H4 (cell line): ENCODE results near the gene APLNR. TPM values are rescaled to one million over a fixed set of nuclear protein-coding genes. Genes with fewer than 3 reads are reported as not detected.

Source experiments
- total RNA-seq: library from RNA; depleted of rRNA; stranded (reverse); fragments of >200 nt; shearing (Covaris generic); gene quantifications from 2 replicates; pipeline ENCODE4 v1.2.3, GENCODE V29; 2014; rRNA removed

APLNR gene
- total RNA-seq, 1 experiment from 2014 or later = 0.10 TPM

Other genes starting within 250 kb of the APLNR start
- gene OR5AK2, start 248.3 kb downstream of the APLNR start, total RNA-seq = not detected in 2 replicates
- not detected in 2 replicates for gene LRRC55, start 55.3 kb downstream of the APLNR start, total RNA-seq
- 12.6 and 18.2 TPM in 2 replicates for gene TNKS1BP1, start 87.7 kb upstream of the APLNR start, total RNA-seq
- 123 and 145 TPM in 2 replicates for gene SSRP1, start 98.6 kb upstream of the APLNR start, total RNA-seq
- not detected in 2 replicates for gene P2RX3, start 101.1 kb upstream of the APLNR start, total RNA-seq
- not detected in 2 replicates for gene PRG3, start 143.9 kb upstream of the APLNR start, total RNA-seq
- not detected in 2 replicates for gene PRG2, start 153.4 kb upstream of the APLNR start, total RNA-seq
- gene SLC43A3, start 189.9 kb upstream of the APLNR start, total RNA-seq = 20.4 and 21.3 TPM in 2 replicates
- 0.64 and 0.89 TPM in 2 replicates for gene RTN4RL2, start 223.3 kb upstream of the APLNR start, total RNA-seq